Duodenal mucosa (tissue), 2 donors: ENCODE measurements around the gene GPR151.
"Not testable (repeated sequence)": the region's sequence is repeated elsewhere in the genome, so short reads cannot be mapped to it uniquely, and the experiment has no call there.

Experiments
- H3K27ac ChIP-seq: one replicate; pipeline ENCODE4 v1.7.0; 2013; ENCODE audit warnings: low read depth, low read length
- H3K27me3 ChIP-seq, 2 donors: one replicate each; pipeline ENCODE4 v1.7.0; 2013; ENCODE audit warnings: low read length in 2 of 2, control low read depth in 1 of 2; ENCODE audit not compliant: insufficient read depth in 2 of 2, control insufficient read depth in 1 of 2
- H3K36me3 ChIP-seq, 2 donors: one replicate each; pipeline ENCODE4 v1.7.0; 2013; ENCODE audit warnings: low read length in 2 of 2, control low read depth in 1 of 2; ENCODE audit not compliant: insufficient read depth in 2 of 2, control insufficient read depth in 1 of 2
- H3K4me1 ChIP-seq, 2 donors: one replicate each; pipeline ENCODE4 v1.7.0; 2013; ENCODE audit warnings: low read length in 2 of 2, control low read depth in 1 of 2; ENCODE audit not compliant: insufficient read depth in 2 of 2, control insufficient read depth in 1 of 2
- H3K4me3 ChIP-seq, 2 donors: one replicate each; pipeline ENCODE4 v1.7.0; 2013; ENCODE audit warnings: low read length in 2 of 2, low read depth in 1 of 2
- H3K9ac ChIP-seq, 2 donors: one replicate each; pipeline ENCODE4 v1.7.0; 2013; ENCODE audit warnings: low read length in 2 of 2, low read depth in 1 of 2
- H3K9me3 ChIP-seq, 2 donors: one replicate each; pipeline ENCODE4 v1.7.0; 2013; ENCODE audit warnings: low read length in 2 of 2, control low read depth in 1 of 2; ENCODE audit not compliant: control insufficient read depth in 1 of 2

GPR151 gene

DNA sequence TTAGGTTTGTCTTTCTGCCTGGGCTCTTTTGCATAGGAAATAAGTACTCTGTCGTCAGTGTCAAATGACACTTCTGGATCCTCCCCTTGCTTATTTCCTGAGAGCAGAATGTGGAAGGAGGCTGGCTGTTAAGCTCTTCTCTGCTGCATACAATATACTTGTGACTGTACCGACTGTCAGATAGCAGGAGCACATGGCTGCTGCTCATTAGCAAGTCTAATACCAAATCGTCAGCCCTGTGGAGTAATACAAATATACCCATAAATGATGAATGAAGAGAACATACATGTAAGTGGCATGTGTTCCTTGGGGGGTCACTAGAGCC lies at the start of gene GPR151:
Gene GPR151, minus strand, starts transcription at position 40 of the 325 bp plus-strand sequence. CDS start 77 bp downstream, outside the sequence.
- peaks cover 3 to 6% of the 10 kb centered on the region in 2 donors for H3K36me3 ChIP-seq
- H3K27me3 ChIP-seq = no peaks in the 10 kb centered on the region
- H3K4me1 ChIP-seq = no peaks in the 10 kb centered on the region
- no peak within 1 kb of the TSS for H3K27ac ChIP-seq
- H3K9ac ChIP-seq = no peak within 1 kb of the TSS
- H3K4me3 ChIP-seq = no peak within 1 kb of the TSS
- H3K9me3 ChIP-seq = no peaks in the 10 kb centered on the region

DNA sequence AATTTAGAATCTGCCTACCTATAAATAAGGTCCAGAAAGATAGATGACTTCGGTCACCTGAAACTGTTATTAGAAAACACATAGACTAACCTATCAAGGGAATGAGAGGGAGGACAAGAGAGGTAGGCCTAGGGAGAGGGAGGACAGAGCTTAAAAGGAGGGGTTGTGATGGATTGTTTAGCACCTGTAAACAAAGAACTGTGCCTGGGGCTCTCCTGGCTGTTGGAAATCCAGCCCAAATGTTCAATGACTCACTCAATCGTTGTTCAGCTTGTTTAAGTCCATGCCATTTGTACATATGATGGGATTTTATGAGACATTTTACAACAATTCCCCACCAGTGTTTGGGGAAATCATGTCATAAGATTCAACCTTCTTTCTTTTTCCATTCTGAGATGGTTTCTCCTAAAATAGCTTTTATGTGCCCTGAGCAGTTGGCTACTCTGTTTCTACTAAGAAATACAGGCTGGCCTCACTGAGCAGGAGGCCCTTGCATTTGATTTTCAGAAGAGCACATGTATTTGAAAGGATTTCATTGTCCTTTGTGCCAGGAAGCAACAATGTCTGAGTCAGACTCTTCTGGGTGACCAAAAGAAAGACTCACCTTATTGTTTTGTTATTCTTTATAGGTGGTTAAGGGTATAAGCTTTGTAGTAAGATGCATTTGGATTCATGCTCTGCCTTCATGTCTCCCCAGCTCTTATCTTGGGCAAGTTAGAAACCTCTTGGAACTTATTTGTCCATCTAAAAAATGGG lies 48.2 kb upstream of the GPR151 start:
- no peak overlapping the region for H3K9ac ChIP-seq
- no peak overlapping the region for H3K4me3 ChIP-seq
- H3K36me3 ChIP-seq = no peaks in the 10 kb centered on the region
- no peak overlapping the region for H3K27ac ChIP-seq
- no peaks in the 10 kb centered on the region for H3K9me3 ChIP-seq
- no peaks in the 10 kb centered on the region for H3K27me3 ChIP-seq
- H3K4me1 ChIP-seq = no peaks in the 10 kb centered on the region

DNA sequence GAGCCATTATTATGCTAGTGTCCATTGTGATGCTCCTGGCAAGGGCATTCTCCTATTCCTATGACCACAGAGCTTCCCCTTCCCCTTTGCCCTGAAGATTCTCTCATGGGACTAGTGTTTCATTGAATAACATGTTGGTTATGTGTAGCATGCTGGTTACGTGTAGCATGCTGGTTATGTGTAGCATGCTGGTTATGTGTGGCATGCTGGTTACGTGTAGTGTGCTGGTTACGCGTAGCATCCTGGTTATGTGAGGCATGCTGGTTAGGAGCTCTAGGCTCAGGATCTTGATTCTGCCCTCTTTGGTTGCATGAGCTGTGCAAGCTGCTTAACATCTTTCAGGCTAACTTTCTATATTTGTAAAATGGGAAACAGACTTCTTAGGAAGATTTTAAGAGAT lies 46.5 kb upstream of the GPR151 start:
- no peaks in the 10 kb centered on the region for H3K4me1 ChIP-seq
- no peak overlapping the region for H3K4me3 ChIP-seq
- no peaks in the 10 kb centered on the region for H3K36me3 ChIP-seq
- no peak overlapping the region for H3K27ac ChIP-seq
- H3K9ac ChIP-seq = no peak overlapping the region
- no peaks in the 10 kb centered on the region for H3K9me3 ChIP-seq
- H3K27me3 ChIP-seq = no peaks in the 10 kb centered on the region

DNA sequence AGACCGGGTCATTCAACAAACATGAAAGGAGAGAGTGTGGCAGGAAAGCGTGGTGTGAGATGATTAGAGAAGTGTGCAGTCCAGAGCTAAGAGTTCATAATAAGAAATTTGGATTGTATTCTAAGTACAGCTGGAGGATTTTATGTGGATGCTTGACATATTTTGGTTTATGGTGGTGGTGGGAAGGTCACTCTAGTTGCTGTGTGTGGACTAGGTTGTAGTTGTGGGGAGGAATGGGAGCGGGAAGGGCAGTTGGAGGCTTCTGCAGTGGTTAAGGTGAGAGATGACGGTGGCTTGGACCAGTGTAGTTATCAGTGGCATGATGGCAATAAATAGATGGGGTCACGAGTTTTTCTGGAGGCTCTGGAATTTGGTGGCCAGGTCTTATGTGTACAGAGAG lies 45.7 kb upstream of the GPR151 start:
- no peaks in the 10 kb centered on the region for H3K9me3 ChIP-seq
- no peak overlapping the region for H3K4me3 ChIP-seq
- no peaks in the 10 kb centered on the region for H3K27me3 ChIP-seq
- H3K27ac ChIP-seq = no peak overlapping the region
- no peaks in the 10 kb centered on the region for H3K36me3 ChIP-seq
- no peaks in the 10 kb centered on the region for H3K4me1 ChIP-seq
- H3K9ac ChIP-seq = no peak overlapping the region

DNA sequence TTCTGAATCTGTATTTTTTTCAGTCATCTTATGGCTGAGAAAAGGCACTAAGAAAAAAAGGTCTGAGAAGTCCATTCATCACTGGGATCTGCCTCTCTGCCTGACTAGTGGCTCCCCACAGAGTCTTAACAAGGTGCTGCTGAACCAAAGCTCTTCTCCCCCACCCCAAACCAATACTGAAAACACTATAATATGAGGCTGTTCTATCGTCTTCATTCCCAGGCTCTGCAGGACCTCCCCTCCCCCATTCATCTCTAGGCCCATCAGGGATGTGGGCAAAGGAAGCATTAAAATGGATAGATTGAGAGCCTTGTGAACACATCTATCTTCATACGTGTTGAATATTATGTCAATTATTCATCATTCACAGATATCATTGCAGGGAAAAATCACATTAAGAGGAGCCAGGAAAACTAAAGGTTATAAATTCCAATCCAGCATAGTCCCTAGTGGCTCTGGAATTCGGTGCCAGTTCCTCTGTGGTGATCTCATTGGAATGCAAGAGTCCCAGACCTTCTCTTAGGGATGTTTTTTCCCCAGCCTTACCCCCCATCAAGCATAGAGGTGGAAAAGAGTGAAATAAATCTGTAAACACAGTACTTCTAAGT lies 44.3 kb upstream of the GPR151 start:
- no peak overlapping the region for H3K4me3 ChIP-seq

DNA sequence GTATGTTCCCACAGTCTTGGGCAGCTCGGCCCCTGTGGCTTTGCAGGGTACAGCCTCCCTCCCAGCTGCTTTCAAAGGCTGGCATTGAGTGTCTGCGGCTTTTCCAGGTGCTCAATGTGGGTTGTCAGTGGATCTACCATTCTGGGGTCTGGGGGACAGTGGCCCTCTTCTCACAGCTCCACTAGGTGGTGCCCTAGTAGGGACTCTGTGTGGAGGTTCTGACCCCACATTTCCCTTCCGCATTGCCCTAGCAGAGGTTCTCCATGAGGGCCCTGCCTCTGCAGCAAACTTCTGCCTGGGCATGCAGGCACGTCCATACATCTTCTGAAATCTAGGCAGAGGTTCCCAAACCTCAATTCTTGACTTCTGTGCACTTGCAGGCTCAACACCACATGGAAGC lies 40.9 kb upstream of the GPR151 start:
- not testable (repeated sequence) for H3K27me3 ChIP-seq, H3K9me3 ChIP-seq, H3K9ac ChIP-seq, H3K4me1 ChIP-seq, H3K36me3 ChIP-seq, H3K27ac ChIP-seq, H3K4me3 ChIP-seq

More for the DNA sequence above, 44.3 kb upstream of the GPR151 start:
- H3K4me1 ChIP-seq = no peaks in the 10 kb centered on the region
- no peaks in the 10 kb centered on the region for H3K27me3 ChIP-seq
- H3K9ac ChIP-seq = no peak overlapping the region
- no peaks in the 10 kb centered on the region for H3K36me3 ChIP-seq
- no peaks in the 10 kb centered on the region for H3K9me3 ChIP-seq
- H3K27ac ChIP-seq = no peak overlapping the region

DNA sequence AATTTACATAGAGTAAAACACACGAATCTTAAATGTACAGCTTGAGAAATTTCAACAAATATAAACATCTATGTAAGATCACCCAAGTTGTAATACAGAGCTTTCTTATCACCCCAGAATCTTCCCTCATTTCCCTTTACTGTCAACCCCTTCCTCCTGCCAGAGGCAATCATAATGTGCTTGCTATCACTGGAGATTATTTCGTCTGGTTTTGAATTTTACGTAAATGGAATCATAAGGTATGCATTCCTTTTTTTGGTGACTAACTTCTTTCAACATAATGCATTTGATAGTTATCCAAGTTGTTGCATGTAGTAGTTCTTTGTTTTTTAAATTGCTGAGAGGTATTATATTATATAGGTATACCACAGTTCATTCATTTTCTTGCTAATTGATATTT lies 37.5 kb upstream of the GPR151 start:
- Histone ChIP-seq H3K4me3 (no peak overlapping the region), H3K27ac (no peak overlapping the region), H3K36me3 (no peaks in the 10 kb centered on the region), H3K9me3 (no peaks in the 10 kb centered on the region), H3K27me3 (no peaks in the 10 kb centered on the region), H3K4me1 (no peaks in the 10 kb centered on the region), H3K9ac (no peak overlapping the region)

DNA sequence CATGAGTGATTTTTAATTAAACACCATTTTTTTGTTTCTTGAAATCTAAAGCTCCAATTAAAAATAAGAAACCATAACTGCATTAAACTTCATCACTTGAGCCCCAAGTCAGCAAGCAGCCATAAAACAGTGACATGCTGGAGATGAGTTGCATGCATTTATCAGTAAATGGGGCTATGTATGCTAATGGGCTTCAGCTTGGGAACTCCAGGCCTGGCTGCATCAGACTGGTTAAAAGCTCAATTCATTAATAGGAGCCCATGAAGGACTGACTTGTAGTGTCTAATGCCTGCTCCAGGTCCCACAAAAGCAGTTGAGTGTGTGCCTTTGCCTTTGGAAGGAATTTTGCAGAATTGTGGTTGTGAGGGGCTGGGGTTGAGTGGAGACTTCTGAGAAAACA lies 33.6 kb upstream of the GPR151 start:
- H3K9me3 ChIP-seq = no peaks in the 10 kb centered on the region
- no peak overlapping the region for H3K4me3 ChIP-seq
- H3K4me1 ChIP-seq = no peaks in the 10 kb centered on the region

DNA sequence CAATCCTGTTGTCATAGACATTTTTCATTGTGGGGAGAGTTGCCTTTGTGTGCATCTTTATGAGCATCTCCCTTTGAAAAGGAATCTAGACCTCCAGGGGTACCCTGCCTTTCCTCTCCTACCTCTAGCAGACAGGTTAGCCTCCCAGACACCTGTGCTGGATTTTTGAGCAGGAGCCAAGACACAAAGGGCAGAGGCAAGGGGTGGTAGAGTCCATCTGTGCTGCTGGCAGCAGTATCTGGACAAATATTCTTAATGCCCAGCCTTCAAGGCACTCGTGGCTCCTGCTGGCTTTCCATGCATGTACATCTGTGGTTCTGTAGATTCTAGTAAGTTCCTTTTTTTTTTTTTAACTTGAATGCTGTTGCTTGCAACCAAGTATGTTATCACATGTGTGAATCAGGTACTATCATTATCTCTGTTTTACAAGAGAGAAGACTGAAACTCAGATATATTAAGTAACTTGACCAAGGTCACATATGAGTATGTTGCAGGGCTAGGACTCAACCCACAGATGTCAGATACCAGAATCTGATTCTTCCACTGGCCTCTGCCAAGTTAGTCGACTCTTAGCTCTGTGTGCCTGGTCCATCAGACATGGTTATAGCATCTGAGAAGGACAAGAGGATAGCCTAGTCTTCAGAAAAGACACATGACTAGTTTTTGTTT lies 32.9 kb upstream of the GPR151 start:
- Histone ChIP-seq H3K4me1 (no peaks in the 10 kb centered on the region), H3K27ac (no peak overlapping the region), H3K9ac (no peak overlapping the region), H3K4me3 (no peak overlapping the region), H3K36me3 (no peaks in the 10 kb centered on the region), H3K27me3 (no peaks in the 10 kb centered on the region), H3K9me3 (no peaks in the 10 kb centered on the region)

More for the DNA sequence above, 33.6 kb upstream of the GPR151 start:
- H3K9ac ChIP-seq = no peak overlapping the region
- no peaks in the 10 kb centered on the region for H3K27me3 ChIP-seq
- no peaks in the 10 kb centered on the region for H3K36me3 ChIP-seq
- no peak overlapping the region for H3K27ac ChIP-seq

DNA sequence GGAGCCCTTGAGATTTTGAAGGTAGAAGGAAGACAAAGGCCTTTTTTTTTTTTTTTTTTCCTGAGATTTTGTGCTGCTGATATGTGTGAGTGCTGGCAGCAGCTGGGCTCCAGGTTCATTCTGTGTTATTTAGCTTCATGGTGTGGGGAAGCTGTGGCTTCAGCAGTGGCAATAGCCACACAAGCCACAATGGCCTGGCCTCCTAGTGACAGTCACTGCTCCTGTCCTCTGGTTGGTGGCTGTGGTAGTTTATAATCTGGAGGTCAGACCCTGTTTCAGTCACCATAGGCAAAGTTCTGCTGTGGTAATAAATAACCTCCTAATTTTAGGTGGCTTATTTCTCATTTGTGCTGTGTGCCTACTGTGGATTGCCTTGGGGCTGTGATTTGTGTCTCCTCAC lies 28.2 kb upstream of the GPR151 start:
- Histone ChIP-seq H3K36me3 (no peaks in the 10 kb centered on the region), H3K27ac (no peak overlapping the region), H3K4me3 (no peak overlapping the region), H3K9ac (no peak overlapping the region), H3K9me3 (no peaks in the 10 kb centered on the region), H3K27me3 (no peaks in the 10 kb centered on the region), H3K4me1 (no peaks in the 10 kb centered on the region)
